ENCODE data around the gene RAB43. TPM values are rescaled to one million over a fixed set of nuclear protein-coding genes. Genes with fewer than 3 reads are reported as not detected.

Gene RAB43
- total RNA-seq, 1 donor: 28.1 TPM

- Histone ChIP-seq H3K4me1 (ENCODE audit: insufficient read depth, low read length) (peaks cover 6% of the 10 kb centered on the region), H3K27me3 (ENCODE audit: insufficient read depth, low read length) (no peaks in the 10 kb centered on the region), H3K9me3 (ENCODE audit: low read depth, low read length) (no peaks in the 10 kb centered on the region), H3K4me3 (ENCODE audit: low read length) (no peak overlapping the region)
Observed at GRCh38 chr3:129061888-129062834, 59.4 kb downstream of the RAB43 start.

- H3K27me3 ChIP-seq (ENCODE audit: insufficient read depth, low read length): no peaks in the 10 kb centered on the region
- H3K9me3 ChIP-seq (ENCODE audit: low read depth, low read length): no peaks in the 10 kb centered on the region
- no peak overlapping the region for H3K4me3 ChIP-seq (ENCODE audit: low read length)
- peaks cover 6% of the 10 kb centered on the region for H3K4me1 ChIP-seq (ENCODE audit: insufficient read depth, low read length)
Observed at GRCh38 chr3:129061023-129061887, 60.3 kb downstream of the RAB43 start.

GRCh38 chr3:129060276-129061022 lies 61.2 kb downstream of the RAB43 start, which contains the start of gene GP9:
TSS of gene GP9 (plus strand) at chr3:129060779. CDS start at chr3:129061740, 961 bp downstream.
- H3K27me3 ChIP-seq (ENCODE audit: insufficient read depth, low read length): no peaks in the 10 kb centered on the region
- no peaks in the 10 kb centered on the region for H3K9me3 ChIP-seq (ENCODE audit: low read depth, low read length)
- no peak within 1 kb of the TSS for H3K4me3 ChIP-seq (ENCODE audit: low read length)
- H3K4me1 ChIP-seq (ENCODE audit: insufficient read depth, low read length): peaks cover 6% of the 10 kb centered on the region

- Histone ChIP-seq H3K9me3 (ENCODE audit: low read depth, low read length) (no peaks in the 10 kb centered on the region), H3K27me3 (ENCODE audit: insufficient read depth, low read length) (no peaks in the 10 kb centered on the region), H3K4me3 (ENCODE audit: low read length) (no peak overlapping the region), H3K4me1 (ENCODE audit: insufficient read depth, low read length) (peaks cover 6% of the 10 kb centered on the region)
Observed at GRCh38 chr3:129059311-129059958, 62.2 kb downstream of the RAB43 start.

GRCh38 chr3:129058441-129059200 lies 63.0 kb downstream of the RAB43 start:
- Histone ChIP-seq H3K4me1 (ENCODE audit: insufficient read depth, low read length) (peaks cover 8% of the 10 kb centered on the region), H3K4me3 (ENCODE audit: low read length) (no peak overlapping the region), H3K9me3 (ENCODE audit: low read depth, low read length) (no peaks in the 10 kb centered on the region), H3K27me3 (ENCODE audit: insufficient read depth, low read length) (no peaks in the 10 kb centered on the region)

GRCh38 chr3:129057249-129057648 lies 64.4 kb downstream of the RAB43 start:
- Histone ChIP-seq H3K4me1 (ENCODE audit: insufficient read depth, low read length) (peaks cover 15% of the 10 kb centered on the region), H3K27me3 (ENCODE audit: insufficient read depth, low read length) (no peaks in the 10 kb centered on the region), H3K4me3 (ENCODE audit: low read length) (no peak overlapping the region)

GRCh38 chr3:129056451-129057173 lies 65.0 kb downstream of the RAB43 start:
- Histone ChIP-seq H3K9me3 (ENCODE audit: low read depth, low read length) (no peaks in the 10 kb centered on the region), H3K4me1 (ENCODE audit: insufficient read depth, low read length) (peaks cover 15% of the 10 kb centered on the region), H3K27me3 (ENCODE audit: insufficient read depth, low read length) (no peaks in the 10 kb centered on the region), H3K4me3 (ENCODE audit: low read length) (no peak overlapping the region)

More at GRCh38 chr3:129057249-129057648, 64.4 kb downstream of the RAB43 start:
- H3K9me3 ChIP-seq (ENCODE audit: low read depth, low read length): no peaks in the 10 kb centered on the region

- Histone ChIP-seq H3K4me3 (ENCODE audit: low read length) (no peak overlapping the region), H3K4me1 (ENCODE audit: insufficient read depth, low read length) (peaks cover 9% of the 10 kb centered on the region), H3K9me3 (ENCODE audit: low read depth, low read length) (no peaks in the 10 kb centered on the region), H3K27me3 (ENCODE audit: insufficient read depth, low read length) (no peaks in the 10 kb centered on the region)
Observed at GRCh38 chr3:129054605-129055104, 66.9 kb downstream of the RAB43 start.

- no peaks in the 10 kb centered on the region for H3K9me3 ChIP-seq (ENCODE audit: low read depth, low read length)
Observed at GRCh38 chr3:129052675-129053074, 68.9 kb downstream of the RAB43 start.

GRCh38 chr3:129051871-129052340 lies 69.7 kb downstream of the RAB43 start:
- Histone ChIP-seq H3K4me1 (ENCODE audit: insufficient read depth, low read length) (peaks cover 9% of the 10 kb centered on the region), H3K27me3 (ENCODE audit: insufficient read depth, low read length) (no peaks in the 10 kb centered on the region), H3K4me3 (ENCODE audit: low read length) (no peak overlapping the region), H3K9me3 (ENCODE audit: low read depth, low read length) (no peaks in the 10 kb centered on the region)

More at GRCh38 chr3:129052675-129053074, 68.9 kb downstream of the RAB43 start:
- peaks cover 9% of the 10 kb centered on the region for H3K4me1 ChIP-seq (ENCODE audit: insufficient read depth, low read length)
- no peak overlapping the region for H3K4me3 ChIP-seq (ENCODE audit: low read length)
- no peaks in the 10 kb centered on the region for H3K27me3 ChIP-seq (ENCODE audit: insufficient read depth, low read length)

GRCh38 chr3:129050556-129051295 lies 70.9 kb downstream of the RAB43 start:
- no peak overlapping the region for H3K4me3 ChIP-seq (ENCODE audit: low read length)
- H3K4me1 ChIP-seq (ENCODE audit: insufficient read depth, low read length): peaks cover 15% of the 10 kb centered on the region
- no peaks in the 10 kb centered on the region for H3K9me3 ChIP-seq (ENCODE audit: low read depth, low read length)
- H3K27me3 ChIP-seq (ENCODE audit: insufficient read depth, low read length): peaks cover 4% of the 10 kb centered on the region

GRCh38 chr3:129047553-129047839 lies 74.1 kb downstream of the RAB43 start:
- no peaks in the 10 kb centered on the region for H3K9me3 ChIP-seq (ENCODE audit: low read depth, low read length)
- peaks cover 11% of the 10 kb centered on the region for H3K4me1 ChIP-seq (ENCODE audit: insufficient read depth, low read length)
- no peak overlapping the region for H3K4me3 ChIP-seq (ENCODE audit: low read length)
- peaks cover 10% of the 10 kb centered on the region for H3K27me3 ChIP-seq (ENCODE audit: insufficient read depth, low read length)

All from mononuclear cell (primary cell).